GM19043 (cell line): ENCODE measurements around the gene LIFR.

Experiments used
- ATAC-seq: cut with Tn5 transposase; IDR thresholded peaks from one replicate; pipeline ENCODE4 v1.9.1; 2021; ENCODE audit warnings: low read depth; ENCODE audit not compliant: unreplicated experiment

LIFR gene

DNA sequence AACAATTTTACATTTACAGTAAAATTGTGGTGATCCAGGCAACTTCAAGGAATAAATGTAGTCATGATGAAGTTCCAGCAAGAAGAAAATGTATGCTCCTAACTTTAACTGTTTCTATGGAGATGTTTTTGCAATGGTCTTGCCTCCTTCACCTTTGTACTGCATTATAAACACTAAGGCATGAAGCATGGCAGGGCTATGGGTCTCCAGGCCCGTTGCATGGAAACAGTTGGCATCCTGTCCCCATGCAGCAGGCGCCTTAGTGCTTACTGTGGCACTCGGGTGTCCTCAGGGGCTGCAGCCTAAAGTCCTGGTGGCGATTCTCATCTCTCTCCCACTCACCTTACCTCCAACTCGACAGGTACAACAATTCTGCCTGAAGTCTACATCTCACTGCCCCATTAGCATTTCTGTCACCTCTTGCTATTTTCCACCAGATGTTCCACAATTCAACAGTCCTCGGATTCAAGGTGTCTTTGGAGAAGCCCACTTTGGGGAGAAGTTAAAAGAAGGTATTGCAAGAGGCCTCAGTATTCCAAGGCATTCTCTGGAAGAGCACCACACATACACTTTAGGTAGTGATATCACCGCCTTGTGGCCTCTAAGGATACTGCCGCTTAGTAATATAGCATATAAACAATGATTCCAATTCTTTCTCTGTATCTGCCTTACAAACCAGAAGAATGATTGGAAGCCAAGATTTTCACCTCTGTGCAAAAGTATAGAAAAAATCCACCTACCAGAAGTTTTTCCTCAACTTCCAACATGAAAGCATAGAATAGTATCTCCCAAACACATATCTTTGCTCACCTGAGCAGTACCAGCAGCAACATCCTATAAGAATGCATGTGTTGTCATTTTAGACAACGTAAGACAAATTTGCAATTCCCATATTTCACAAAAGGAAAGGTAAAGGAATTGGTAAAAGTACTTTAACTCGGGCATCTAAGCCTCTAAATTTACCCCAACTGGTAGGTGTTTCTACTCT, 5.1 kb downstream of the LIFR start:
- ATAC-seq: no peak

- no peak for ATAC-seq
These were observed 8.2 kb downstream of the LIFR start for GRCh38 chr5:38548064-38548759.

- no peak for ATAC-seq
These were observed 9.2 kb downstream of the LIFR start for GRCh38 chr5:38547257-38547656.

DNA sequence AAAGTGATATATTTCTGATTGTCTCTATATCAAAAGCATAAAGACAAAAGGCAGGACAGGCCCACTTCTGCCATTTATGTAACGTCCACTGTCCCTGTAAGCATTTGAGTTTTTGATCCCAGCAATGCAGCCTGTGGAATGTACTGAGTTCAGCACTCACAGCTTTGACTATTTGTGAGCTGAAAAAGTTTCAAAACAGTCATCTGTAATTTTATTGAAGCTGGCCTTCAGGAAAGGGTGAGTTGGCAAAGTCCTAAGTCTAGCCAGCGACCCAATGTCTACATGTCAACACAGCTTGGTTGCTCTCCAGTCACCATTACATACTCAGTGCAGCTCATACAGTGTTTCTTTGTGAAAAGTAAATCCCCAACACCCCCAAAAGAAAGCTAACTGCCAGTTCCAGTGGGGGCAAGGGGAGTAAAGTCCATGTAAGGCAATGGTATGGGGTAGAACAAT, 9.7 kb downstream of the LIFR start:
- ATAC-seq: no peak

DNA sequence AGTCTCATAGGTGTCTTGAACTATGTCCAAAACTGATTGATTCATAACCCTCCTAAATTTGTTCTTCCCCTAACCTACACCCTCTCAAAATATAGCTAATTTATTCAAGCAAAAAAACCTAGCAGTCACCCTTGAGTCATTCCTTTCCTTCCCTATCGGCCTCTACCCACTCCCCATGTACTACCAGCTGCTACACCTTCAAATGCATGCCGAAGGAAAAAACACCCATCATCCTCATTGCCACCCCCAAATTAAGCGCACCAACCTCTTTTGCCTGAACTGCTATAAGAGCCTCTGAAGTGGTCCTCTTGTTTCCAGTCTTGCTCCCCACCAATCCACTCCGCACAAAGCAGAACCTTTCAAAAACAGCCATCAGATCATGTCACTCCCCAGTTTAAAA, 12.6 kb downstream of the LIFR start:
- ATAC-seq: no peak

DNA sequence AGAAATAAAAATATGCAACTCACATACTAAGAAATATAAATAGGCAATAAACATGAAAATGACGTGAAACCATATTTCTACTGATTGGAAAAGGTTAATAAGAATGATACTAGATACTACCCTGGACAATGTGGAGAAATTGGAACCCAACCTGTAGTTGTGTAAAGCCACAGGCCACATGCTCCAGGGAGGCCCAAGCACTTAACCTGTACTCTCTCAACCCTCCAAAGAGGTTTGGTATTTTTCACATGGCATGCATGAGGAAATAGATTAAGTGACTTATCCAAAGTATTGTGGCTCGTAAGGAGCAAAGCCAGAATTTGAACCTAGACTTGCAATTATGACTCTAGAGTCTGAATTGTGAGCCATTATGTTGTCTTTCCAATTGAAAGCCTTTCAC, 13.4 kb downstream of the LIFR start:
- ATAC-seq: no peak

GRCh38 chr5:38541174-38541725, 15.2 kb downstream of the LIFR start:
- no peak for ATAC-seq

DNA sequence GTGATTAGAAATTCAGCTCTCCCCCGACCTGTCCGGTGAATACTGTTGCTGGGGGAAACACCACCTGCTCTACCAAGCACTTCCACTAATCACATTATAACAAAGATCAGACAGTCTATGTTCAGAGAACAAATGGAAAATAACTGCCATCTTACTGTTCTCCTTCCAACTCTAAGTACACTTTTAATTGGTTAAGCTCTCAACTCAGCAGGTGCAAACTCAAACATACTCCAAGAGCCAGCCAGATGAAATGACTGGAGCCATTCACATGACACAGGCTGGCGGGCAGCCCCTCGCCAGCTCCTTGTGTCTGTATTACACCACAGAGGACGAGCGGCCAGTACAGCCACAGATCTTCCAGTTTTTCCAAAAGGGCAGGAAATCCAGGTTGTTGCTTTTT, 16.1 kb downstream of the LIFR start:
- no peak for ATAC-seq

GRCh38 chr5:38538161-38538560, 18.3 kb downstream of the LIFR start:
- no peak for ATAC-seq

DNA sequence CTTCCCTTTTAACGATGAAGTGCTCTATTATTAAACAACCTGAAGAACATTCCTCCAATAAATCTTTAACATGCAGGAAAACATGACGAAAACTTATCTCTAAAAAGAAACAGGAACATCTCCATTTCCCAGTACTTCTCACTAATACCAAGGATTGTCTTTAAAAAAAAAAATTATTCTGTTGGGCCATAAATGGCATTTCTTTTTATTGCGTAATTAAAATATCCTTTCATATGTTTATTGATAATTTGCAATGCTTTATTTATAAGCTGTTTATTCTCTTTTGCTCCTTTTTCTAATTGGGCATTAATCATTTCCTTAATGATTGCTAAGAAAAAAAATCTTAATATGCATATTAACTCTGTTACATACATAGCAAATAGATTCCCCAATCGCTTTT, 18.9 kb downstream of the LIFR start:
- ATAC-seq: no peak

- no peak for ATAC-seq
These were observed 19.5 kb downstream of the LIFR start for GRCh38 chr5:38536968-38537367.

- no peak for ATAC-seq
These were observed 20.6 kb downstream of the LIFR start for GRCh38 chr5:38535845-38536244.

DNA sequence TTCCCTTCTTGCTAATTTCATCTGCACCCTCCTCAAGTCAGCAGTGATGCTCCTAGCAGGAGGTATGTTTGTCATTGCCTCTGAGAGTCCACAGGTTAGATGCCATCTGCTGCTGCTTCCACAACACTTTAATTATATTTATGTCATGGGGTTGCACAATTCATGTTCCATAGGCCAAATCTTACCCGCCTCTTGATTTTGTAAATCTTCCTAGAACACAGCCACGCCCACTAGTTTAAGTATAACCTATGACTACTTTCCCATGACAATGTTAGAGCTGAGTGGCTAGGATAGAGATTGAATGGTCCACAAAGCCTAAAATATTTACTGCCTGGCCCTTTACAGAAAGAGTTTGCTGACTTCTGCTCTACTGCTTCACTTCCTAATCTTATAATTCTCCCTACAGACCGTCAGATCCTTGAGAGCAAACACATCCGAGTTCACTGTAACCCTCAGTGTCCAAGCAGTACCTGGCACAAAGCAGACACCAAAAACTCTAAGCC, 21.1 kb downstream of the LIFR start:
- ATAC-seq: no peak

- no peak for ATAC-seq
These were observed 22.3 kb downstream of the LIFR start for GRCh38 chr5:38534156-38534453.

DNA sequence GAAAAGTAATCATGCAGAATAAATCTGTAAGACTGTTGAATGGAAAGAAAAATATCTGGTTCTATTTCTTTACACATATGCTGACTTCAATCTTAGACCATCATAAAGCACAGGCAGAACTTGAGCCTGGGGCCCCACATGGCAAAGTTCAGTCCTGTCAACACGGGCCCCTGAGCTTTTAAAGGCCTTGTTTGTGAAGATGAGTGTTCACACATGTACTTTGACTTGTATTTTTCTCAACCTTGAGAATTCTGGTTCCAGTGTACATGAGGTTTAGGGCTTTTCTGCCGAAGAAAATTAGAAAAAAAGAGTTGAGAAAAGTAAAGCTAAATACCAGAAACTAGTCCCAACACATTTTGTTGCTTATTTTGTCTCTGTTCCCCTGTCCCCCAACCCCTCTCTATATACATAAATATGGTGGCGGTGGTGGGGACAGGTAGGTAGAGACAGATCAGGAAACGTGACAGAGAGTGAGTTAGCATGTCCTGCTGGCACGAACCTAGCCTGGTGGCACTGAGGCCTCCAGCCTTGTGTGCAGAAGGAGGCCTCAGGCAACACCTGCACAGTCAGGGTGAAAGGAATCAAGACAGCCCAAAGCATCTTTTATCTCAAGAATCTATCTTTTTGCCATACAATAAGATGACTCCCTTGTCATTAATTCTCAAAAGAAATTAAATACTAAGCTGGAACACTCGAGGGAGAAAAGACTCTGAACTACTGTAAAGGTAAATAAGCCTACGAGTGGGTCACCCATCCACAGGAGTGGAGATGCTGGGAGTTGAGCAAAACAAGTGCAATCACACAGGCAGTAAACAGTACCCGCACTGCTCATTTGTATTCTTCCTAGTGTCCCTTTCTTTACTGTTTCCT, 22.9 kb downstream of the LIFR start:
- ATAC-seq: no peak

DNA sequence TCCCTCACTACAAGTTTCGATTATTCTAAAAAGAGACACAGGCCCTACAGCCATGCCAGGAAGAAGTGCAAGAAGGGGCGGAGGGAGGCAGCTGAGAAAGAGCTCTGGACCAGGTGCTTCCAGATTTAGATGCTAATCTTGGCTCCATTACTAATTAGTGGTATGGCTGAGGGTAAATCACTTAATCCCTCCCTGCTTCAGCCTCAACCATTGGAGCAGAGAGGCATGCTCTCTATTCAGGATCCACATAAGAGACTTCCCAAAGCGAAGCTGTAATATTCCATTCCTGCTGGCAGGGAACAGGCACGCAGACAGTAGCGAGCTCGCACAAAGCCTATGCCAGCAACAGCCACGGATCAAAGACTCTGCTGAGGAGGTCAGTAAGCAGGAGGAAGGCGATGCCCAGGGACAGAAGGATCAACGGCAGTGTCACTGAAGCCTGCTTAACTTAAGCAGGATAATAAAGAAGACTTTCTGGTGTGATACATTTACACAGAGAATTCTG, 24.2 kb downstream of the LIFR start:
- no peak for ATAC-seq

GRCh38 chr5:38531518-38531917, 24.9 kb downstream of the LIFR start:
- no peak for ATAC-seq

GRCh38 chr5:38529955-38530646, 26.3 kb downstream of the LIFR start:
- no peak for ATAC-seq

- ATAC-seq: no peak
These were observed 28.2 kb downstream of the LIFR start for GRCh38 chr5:38528162-38528703.
